Measurements from ENCODE around the gene HAPLN1.

The HAPLN1 gene

GRCh38 chr5:83636156-83636555, 84.5 kb downstream of the HAPLN1 start:
- DNase-seq, result no peak

DNA sequence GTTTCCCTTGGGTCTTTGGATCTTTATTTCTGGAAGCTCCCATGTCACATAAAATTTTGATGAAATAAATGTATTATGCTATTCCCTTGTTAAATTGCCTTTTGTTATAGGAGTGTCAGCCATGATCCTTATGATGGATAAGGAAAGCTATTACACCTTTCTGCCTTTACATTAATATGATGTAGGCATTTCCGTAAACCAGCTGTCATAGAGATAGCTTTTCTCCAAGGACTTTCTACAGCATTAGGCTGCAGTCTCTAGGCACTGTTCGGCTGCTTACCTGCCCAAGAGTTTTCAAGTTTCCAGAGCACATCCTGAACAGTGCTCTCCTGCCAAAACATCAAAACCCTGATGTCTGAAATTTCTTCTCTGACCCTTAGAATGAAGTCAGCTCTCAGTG, 87.4 kb downstream of the HAPLN1 start:
- DNase-seq, result no peak

- no peak for DNase-seq
These were observed 87.8 kb downstream of the HAPLN1 start for GRCh38 chr5:83632874-83633273.

DNA sequence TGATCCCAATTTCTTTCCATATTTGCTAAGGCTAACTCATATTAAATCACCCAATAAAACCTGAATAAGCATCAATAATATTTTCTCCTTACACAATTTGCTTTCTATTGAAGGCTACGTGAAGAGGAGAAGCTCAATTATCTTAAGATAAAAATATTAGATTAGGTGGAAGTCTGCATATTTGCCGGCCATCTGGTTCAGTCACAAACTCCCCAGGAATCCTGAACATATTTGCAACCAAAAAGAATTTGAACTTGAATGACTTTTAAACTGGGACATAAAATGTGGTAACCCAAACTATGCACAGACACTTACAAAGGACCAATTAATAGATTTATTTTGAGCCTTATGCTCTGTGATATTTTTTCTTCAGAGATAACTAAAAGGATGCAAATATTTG, 92.3 kb downstream of the HAPLN1 start:
- DNase-seq, result no peak

GRCh38 chr5:83614841-83615240, 105.8 kb downstream of the HAPLN1 start:
- DNase-seq, result no peak

DNA sequence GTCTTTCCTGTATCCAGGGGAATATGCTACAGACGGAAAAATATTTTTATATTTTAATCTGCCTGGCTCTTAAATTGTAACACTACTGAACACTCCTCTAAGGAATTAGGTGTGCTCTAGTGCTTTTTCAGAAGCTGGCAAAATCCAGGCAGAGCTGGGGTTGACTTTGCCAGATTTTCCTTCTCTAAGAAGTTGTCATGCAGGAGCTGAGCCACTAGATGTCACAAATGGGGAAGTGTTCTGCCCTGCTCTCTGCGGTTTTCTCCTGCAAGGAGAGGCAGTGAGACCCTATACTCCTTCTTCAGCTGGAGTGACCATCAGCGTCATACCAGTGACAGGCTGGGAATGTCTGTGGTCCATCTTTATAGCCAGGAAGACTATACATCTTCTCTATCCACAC, 112.5 kb downstream of the HAPLN1 start:
- no peak for DNase-seq

DNA sequence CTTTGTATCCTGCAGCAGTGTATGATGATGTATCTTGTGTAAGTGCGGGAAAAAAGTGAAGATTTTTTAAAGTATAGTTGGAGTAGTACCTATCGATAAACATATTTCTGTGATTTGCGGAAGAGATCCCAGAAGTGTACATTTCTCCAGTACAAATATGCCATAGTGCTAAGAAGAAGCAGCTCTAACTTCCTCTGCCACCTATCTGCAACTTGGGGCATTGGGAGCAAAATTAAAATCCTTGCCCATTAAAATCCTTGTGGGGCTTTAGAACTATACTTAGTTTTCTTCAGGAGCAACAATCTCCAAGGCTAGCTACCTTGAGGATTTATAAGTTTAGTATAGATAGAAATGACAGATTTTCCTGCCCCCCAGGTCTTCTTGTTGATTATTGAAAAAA, 125.4 kb downstream of the HAPLN1 start:
- no peak for DNase-seq

DNA sequence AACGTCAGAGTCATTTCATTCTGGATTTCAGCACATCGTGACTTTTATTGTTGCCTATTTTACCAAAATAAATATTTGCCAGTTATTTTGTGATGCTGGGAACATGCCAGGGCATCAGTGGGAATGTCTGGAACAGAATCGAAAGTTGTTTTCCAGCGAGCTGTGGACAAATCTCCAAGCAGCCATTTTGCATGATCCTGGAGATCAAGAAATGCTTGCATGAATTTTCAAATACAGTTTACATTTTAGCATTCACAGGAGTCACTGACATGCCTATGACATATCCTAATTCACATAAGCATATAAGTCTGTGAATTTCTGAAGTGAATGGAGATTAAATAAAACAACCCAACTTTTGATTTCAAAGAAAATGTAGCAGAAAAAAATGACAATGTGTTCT, 129.7 kb downstream of the HAPLN1 start:
- DNase-seq, result no peak

GRCh38 chr5:83589786-83590185, 130.9 kb downstream of the HAPLN1 start:
- no peak for DNase-seq

Measured in cerebellar nuclear complex (tissue), 1 donor.